G401 (cell line): ENCODE measurements around the gene N4BP2L1. TPM values are rescaled to one million over a fixed set of nuclear protein-coding genes. Genes with fewer than 3 reads are reported as not detected.

Source experiments
- DNase-seq: peaks from one replicate; pipeline ENCODE4 v3.0.0-alpha.2; 2015; ENCODE audit warnings: low spot score
- in situ Hi-C: cut with HindIII; loops from 2 replicates; pipeline ENCODE4 v1.10.0; 2016; ENCODE audit warnings: low sequenced_read_pairs, mixed read lengths
- total RNA-seq: library from RNA; depleted of rRNA; stranded (reverse); fragments of >200 nt; shearing (Covaris generic); gene quantifications from 2 replicates; pipeline ENCODE4 v1.2.3, GENCODE V29; 2014

Gene N4BP2L1
- total RNA-seq, 1 experiment from 2014 or later, result 0.47 TPM

- in situ Hi-C loops, result no loop called here
- no peak for DNase-seq
Observed at GRCh38 chr13:32443111-32443510, 15.2 kb upstream of the N4BP2L1 start.

GRCh38 chr13:32438871-32439270 lies 10.9 kb upstream of the N4BP2L1 start:
- in situ Hi-C loops, result no loop called here
- DNase-seq, result no peak

GRCh38 chr13:32432856-32433255 lies 4.9 kb upstream of the N4BP2L1 start:
- DNase-seq, result no peak
- in situ Hi-C loops, result no loop called here

GRCh38 chr13:32431361-32431760 lies 3.4 kb upstream of the N4BP2L1 start:
- in situ Hi-C loops, result no loop called here
- DNase-seq, result no peak

GRCh38 chr13:32430018-32430747 lies 2.3 kb upstream of the N4BP2L1 start:
- no peak for DNase-seq
- in situ Hi-C loops, result no loop called here

GRCh38 chr13:32429433-32429909 lies 1.5 kb upstream of the N4BP2L1 start:
- in situ Hi-C loops, result no loop called here
- no peak for DNase-seq

GRCh38 chr13:32428581-32429432 lies 877 bp upstream of the N4BP2L1 start:
- in situ Hi-C loops, result no loop called here
- no peak for DNase-seq

- peak; percentile 64 for DNase-seq
- in situ Hi-C loops, result no loop called here
Observed at GRCh38 chr13:32426990-32427851, 709 bp downstream of the N4BP2L1 start.

GRCh38 chr13:32426191-32426989 lies 1.5 kb downstream of the N4BP2L1 start:
- in situ Hi-C loops, result no loop called here
- DNase-seq, result peak; percentile 44

GRCh38 chr13:32425158-32425557 lies 2.8 kb downstream of the N4BP2L1 start:
- in situ Hi-C loops, result no loop called here
- DNase-seq, result no peak

- in situ Hi-C loops, result no loop called here
Observed at GRCh38 chr13:32423592-32423991, 4.3 kb downstream of the N4BP2L1 start.

GRCh38 chr13:32419862-32420261 lies 8.1 kb downstream of the N4BP2L1 start:
- in situ Hi-C loops, result no loop called here
- no peak for DNase-seq

More at GRCh38 chr13:32423592-32423991, 4.3 kb downstream of the N4BP2L1 start:
- DNase-seq, result no peak

- in situ Hi-C loops, result no loop called here
- DNase-seq, result no peak
Observed at GRCh38 chr13:32417995-32418394, 9.9 kb downstream of the N4BP2L1 start.

- in situ Hi-C loops, result no loop called here
Observed at GRCh38 chr13:32415019-32415418, 12.9 kb downstream of the N4BP2L1 start.

GRCh38 chr13:32414580-32414979 lies 13.3 kb downstream of the N4BP2L1 start:
- DNase-seq, result no peak
- in situ Hi-C loops, result no loop called here

More at GRCh38 chr13:32415019-32415418, 12.9 kb downstream of the N4BP2L1 start:
- DNase-seq, result no peak

GRCh38 chr13:32413284-32413683 lies 14.6 kb downstream of the N4BP2L1 start:
- DNase-seq, result no peak
- in situ Hi-C loops, result no loop called here

- in situ Hi-C loops, result no loop called here
- DNase-seq, result no peak
Observed at GRCh38 chr13:32409561-32410421, 18.1 kb downstream of the N4BP2L1 start.

GRCh38 chr13:32409001-32409313 lies 19.0 kb downstream of the N4BP2L1 start:
- in situ Hi-C loops, result no loop called here
- no peak for DNase-seq
